Stimulated activated CD4-positive, alpha-beta T cell treated with anti-CD3 and anti-CD28 coated beads, Interleukin-1b, Interleukin-23, amount 100 ng/mL, for 4 hours (primary cell): ENCODE results near the gene RTN3.
"Not testable (repeated sequence)": the region's sequence is repeated elsewhere in the genome, so short reads cannot be mapped to it uniquely, and the experiment has no call there.

Experiments
- DNase-seq, 2 donors: peaks; one replicate each; pipeline ENCODE4 v3.0.0-alpha.2; 2020; ENCODE audit warnings: low read depth in 2 of 2

RTN3 gene, protein sequence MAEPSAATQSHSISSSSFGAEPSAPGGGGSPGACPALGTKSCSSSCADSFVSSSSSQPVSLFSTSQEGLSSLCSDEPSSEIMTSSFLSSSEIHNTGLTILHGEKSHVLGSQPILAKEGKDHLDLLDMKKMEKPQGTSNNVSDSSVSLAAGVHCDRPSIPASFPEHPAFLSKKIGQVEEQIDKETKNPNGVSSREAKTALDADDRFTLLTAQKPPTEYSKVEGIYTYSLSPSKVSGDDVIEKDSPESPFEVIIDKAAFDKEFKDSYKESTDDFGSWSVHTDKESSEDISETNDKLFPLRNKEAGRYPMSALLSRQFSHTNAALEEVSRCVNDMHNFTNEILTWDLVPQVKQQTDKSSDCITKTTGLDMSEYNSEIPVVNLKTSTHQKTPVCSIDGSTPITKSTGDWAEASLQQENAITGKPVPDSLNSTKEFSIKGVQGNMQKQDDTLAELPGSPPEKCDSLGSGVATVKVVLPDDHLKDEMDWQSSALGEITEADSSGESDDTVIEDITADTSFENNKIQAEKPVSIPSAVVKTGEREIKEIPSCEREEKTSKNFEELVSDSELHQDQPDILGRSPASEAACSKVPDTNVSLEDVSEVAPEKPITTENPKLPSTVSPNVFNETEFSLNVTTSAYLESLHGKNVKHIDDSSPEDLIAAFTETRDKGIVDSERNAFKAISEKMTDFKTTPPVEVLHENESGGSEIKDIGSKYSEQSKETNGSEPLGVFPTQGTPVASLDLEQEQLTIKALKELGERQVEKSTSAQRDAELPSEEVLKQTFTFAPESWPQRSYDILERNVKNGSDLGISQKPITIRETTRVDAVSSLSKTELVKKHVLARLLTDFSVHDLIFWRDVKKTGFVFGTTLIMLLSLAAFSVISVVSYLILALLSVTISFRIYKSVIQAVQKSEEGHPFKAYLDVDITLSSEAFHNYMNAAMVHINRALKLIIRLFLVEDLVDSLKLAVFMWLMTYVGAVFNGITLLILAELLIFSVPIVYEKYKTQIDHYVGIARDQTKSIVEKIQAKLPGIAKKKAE

DNA sequence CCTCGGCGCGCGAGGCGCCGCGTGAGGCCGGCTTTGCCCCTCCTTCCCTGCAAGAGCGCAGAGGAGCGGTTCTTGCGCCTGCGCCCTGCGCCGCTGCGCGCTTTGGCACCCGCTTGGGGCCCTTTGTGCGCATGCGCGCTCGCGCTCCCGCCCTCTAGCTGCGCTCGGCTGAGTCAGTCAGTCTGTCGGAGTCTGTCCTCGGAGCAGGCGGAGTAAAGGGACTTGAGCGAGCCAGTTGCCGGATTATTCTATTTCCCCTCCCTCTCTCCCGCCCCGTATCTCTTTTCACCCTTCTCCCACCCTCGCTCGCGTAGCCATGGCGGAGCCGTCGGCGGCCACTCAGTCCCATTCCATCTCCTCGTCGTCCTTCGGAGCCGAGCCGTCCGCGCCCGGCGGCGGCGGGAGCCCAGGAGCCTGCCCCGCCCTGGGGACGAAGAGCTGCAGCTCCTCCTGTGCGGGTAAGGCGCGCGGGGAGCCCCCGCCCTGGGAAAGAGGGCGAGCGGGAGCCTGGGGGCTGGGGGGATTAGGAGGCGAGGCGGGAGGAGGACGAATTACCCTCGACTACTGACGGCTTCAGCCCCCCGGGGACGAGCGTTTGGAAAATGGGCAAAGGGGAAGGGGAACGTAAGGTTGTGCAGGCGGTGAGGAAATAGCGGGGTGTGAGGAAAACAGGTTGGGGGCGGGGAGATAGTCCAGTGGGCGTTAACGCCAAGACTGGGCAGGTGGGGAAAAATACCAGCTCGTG is at the start of gene RTN3:
Gene RTN3 (plus strand): TSS at position 180 of the 745 bp plus-strand sequence. CDS start 137 bp downstream, at position 317.
- peak; percentile 98 for DNase-seq

DNA sequence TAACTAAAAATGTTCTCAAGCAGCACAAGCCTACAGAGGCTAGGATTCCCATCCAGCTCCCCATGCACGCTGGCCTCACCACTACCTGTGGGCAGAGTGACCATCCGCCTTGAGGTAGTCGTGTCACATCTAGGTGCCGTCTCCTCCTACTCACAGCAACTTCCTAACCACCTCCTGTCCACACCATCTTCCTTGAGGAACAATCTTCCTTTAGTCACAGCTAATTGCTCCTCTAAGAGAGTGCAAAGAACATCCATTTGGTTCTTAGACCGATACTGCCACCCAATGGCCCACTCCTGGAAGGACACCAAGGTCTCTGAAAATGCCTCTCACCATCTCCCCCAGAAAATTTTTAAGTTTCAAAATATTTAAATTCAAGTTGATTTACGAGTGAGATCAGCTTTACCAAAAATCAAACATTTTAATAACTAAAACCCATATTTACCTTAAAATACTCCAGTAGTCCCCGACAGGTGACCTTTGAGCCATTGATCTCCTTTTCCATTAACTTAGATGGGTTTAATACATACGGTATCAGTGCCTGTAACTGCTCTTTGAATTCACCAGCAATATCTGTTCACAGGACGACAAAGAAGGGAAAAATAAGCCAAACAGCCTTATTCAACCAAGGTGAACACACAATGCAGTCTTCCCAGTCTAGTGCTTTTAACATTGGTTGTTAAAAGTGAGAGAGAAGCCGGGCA is 45.4 kb upstream of the RTN3 start:
- peak; percentile 41 to 60 for DNase-seq

DNA sequence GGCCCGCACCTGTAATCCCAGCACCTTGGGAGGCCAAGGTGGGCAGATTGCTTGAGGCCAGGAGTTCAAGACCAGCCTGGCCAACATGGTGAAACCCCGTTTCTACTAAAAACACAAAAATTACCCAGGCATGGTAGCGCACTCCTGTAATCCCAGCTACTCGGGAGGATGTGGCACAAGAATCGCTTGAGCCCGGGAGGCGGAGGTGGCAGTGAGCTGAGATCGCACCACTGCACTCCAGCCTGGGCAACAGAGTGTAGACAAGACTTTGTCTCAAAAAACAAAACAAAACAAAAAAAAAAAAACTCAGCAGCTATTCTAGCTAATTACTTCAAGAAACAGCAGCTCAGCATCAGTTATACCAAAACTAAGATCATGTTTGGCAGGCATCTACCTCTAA is 42.9 kb upstream of the RTN3 start:
- not testable (repeated sequence) for DNase-seq

DNA sequence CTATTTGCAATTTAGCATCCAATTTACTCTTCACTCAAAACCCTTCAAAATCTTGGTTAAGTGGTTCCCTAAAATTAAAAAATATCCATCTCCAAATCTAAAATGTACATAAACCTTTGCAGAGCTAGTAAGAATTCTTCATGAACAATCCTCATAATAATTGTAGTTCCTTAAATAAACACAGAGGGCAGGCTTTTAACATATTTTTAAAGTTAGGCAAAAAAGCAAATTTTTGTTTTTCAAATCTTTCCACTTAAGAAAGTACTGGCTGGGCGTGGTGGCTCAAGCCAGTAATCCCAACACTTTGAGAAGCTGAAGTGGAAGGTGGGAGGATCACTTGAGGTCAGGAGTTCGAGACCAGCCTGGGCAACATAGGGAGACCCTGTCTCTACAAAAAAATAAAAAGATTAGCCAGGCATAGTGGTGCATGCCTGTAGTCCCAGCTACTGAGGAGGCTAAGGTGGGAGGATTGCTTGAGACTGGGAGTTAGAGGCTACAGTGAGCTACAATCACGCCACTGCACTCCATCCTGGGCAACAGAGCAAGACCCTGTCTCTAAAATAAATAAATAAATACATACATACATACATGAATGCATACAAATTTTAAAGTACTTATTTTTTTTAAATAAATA is 42.0 kb upstream of the RTN3 start:
- no peak for DNase-seq

DNA sequence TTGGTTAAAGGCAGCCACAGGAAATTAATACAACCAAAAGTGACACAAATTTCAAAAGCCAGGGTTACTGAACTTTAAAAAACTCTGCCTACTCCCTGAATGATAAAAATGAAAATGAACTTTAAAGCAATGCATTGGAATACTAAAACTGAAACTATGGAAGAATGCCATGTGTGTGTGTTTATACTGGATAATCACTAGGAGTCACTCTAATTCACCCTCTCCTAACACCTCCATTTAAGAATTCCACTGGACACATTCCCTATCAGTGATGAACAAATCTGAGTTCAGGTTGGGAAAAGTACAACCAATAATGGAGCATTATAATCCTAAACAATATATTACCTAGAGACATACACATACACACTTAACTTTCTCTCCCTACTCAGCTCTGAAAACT is 39.6 kb upstream of the RTN3 start:
- no peak for DNase-seq

DNA sequence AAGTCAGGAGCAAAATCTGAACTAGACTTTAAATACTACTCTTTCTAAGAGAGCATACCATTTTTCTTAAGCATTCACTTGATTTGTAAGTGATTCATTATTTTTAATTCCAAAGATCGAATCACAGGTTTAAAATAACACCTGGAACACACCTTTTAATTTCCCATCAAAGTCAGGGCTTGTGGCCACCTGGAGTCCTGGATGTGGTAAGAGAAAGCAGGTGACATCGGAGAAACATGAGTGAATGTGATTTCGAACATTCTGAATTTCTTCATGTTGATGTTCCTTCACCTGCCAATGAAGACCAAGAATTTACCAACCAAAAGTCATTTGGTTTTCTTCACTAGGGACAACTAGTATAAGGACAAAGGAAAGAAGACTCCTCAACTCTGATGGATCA is 38.1 kb upstream of the RTN3 start:
- DNase-seq: no peak

DNA sequence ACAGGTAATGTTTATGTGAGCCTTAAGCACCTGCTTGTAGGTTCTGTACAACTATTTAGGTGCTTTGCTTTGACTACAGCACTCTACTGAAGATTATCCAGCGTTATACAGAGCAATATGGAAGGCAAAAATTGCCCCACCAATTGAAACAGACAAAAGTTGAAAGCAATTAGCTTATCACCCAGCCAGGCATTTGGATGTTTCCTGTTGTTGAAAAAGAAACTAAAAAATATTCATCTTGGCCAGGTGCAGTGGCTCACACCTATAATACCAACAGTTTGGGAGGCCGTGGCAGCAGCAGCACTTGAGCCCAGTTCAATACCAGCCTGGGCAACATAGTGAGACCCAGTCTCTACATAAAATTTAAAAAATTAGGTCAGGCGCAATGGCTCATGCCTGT is 28.6 kb upstream of the RTN3 start:
- DNase-seq: no peak

DNA sequence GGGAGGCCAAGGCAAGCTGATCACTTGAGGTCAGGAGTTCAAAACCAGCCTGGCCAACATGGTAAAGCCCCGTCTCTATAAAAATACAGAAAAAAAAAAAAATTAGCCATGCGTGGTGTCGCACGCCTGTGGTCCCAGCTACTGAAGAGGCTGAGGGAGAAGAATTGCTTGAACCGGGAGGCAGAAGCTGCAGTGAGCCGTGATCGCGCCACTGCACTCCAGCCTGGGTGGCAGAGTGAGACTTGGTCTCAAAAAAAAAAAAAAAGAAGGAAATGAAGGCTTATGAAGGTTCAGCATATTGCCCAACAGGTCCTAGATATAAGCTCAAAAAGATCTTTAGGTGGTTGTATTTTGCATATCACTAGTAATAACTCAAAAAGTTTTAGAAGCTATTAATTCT is 20.3 kb upstream of the RTN3 start:
- no peak for DNase-seq

DNA sequence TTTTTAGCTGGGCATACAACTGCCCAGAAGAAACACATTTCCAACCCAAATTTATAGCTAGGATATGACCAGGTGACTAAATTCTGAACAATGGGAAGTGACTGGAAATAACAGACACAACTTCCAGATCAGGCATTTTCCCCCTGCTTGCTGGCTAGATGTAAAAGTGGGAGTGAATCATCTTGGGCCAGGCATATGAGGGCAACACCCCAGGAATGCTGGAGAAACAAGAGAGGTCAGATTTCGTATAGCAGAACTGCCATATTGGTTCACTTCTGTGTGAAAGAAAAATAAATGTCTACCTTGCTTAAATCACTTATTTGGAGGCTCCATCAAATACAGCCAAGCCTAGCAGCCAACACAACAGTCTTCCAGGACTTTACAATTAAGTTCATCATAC is 17.5 kb upstream of the RTN3 start:
- DNase-seq: no peak

DNA sequence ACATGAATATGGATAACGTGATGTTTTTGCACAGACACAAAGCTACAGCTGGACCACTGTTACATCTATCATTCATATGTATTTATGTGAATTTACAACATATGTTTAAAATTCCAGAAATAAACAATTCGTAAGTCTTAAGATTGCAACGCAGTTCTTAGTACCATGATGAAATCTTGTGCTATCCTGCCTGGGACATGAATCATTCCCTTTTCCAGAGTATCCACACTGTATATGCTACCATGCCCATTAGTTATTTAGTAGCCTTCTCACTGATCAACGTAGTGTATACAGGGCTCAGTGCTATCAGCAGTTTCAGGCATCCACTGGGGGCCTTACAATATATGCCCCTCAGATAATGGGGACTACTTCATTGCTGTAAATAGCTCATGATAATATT is 14.4 kb upstream of the RTN3 start:
- no peak for DNase-seq

DNA sequence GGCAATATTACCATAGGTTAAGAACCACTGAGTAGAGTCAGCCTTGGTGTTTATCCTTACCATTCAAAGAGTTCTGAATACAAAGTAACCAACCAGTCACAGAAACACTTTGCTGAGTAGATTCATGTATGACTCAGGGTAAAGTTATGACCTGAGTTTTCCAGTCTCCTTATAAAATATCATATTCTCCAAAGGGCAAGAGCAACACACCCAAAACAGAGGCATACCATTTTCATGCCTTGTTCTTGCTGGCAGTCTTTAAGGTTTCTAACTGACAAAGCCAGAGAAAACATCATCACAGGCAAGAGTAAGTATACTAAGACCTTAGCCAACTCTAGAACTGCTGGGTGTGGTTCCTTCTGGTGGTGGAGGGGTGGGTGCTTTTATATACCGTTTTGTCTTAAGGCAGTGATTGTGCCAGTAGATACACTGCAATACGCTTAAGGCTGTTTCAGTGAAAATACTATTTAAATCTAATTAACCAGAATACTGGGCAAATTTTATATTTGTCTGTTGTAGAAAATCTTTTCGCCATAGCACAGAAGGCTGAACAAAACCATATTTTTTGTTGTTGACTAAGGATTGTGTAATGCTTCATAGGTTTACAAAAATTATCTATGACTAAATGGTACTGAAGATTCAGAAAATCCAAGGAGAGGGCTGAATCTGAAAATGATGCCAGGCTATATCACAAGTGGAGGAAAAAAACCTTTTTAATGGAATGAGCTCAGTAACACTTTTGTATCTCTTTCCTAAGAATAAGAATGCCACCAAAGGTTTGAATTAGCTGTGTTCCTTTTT is 13.1 kb upstream of the RTN3 start:
- no peak for DNase-seq

DNA sequence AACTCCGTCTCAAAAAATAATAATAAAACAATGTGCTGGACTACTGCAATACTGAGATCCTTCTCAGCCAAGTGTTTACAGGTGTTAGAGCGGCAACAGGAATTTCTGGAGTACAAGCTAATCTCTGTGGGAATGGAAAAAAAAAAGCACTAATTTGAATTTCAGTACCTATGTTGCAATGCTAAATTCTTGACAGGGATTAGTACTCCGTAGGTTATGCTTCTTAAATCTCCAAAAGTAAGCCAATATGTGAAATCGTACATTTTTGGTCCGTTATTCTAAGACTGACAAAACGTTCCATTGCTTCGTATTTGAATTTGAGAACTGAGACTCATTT is 11.2 kb upstream of the RTN3 start:
- DNase-seq: no peak

DNA sequence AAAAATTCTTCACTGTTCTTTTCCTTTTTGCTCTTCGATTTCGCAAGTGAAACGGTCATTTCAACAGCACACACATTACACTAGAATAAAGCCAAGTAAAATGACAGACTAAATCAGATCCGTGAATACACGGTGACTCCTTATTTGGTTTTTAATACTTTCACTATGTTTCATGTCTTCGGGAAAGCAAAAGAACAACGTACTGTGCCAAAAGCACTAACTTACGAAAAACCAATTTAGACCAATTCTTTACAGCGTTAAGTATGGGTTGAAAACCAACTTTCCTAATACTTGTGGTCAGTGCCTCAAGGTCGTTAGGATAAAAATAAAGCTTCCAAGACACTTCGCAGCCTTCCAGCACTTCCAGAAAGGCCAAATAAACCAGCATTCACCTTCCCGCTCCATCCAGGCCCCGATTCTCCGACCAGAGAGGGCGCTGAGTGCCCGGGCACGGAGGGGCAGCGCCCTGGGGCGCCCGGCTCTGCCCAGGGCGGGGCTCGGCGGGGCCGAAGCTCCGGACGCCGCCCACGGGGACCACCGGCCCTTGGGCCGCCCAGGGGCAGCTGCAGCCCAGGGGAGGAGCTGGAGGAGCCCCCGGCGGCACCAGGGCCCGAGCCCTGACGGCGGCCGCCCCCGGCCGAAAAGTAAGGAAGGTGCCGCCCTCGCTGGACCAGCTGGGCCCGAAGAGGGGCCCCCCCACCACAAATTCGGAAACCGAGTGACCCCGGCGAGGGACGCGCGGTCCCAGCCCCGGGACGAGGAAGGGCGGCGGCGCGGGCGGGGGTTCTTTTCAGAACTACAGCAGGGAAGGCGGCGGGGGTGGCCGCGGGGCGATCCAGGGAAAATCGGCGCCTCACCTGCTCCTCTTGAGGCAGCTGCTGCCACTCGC is 10.6 kb upstream of the RTN3 start:
- no peak for DNase-seq

DNA sequence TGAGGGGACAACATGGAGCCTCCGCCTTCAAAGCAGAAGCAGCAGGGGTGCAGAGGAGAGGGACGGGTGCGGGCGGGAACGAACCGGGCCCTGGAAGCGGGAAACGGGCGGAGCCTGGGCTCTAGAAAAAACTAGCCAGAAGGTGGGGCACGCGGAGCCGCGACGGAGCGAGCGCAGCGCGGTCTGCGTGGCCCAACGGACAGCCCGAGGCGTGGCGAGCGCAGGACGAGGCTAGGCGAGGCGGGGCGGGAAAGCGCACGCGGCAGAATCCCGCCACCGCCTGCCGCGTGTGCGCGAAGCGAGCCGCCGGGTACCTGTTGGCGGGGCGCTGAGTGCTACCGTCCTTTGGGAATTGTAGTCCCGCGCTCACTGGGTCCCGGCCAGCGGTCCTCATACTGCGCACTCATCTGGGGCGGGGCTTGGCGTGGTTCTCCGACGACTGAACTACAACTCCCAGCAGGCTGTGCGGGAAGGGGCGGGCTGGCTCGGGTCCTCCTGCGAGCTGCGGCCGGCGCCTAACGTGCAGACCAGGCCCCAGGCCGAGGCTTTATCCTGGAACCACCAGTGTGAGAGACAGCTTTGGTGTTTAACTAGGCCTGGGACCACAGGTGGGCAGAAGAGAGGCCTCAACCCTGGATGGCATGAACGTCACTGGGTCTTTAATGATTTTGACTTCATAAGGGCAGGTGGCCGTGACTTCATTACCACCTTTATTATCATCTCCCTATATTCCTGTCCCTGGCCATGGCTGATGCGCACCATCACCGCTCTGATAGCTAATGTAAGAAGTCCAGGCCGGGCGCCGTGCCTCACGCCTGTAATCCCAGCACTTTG is 9.8 kb upstream of the RTN3 start, which contains the start of gene ATL3:
Gene ATL3 (minus strand): TSS at position 55 of the 834 bp plus-strand sequence. CDS start 41 bp downstream, at position 14.
- peak; percentile 95 for DNase-seq

DNA sequence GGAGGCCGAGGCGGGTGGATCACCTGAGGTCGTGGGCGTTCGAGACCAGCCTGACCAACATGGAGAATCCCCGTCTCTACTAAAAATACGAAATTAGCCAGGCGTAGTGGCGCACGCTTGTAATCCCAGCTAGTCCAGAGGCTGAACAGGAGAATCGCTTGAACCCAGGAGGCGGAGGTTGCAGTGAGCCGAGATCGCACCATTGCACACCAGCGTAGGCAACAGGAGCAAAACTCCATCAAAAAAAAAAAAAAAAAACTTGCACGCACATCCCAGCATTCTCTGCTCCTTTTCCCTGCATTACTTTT is 9.2 kb upstream of the RTN3 start:
- DNase-seq: no peak

DNA sequence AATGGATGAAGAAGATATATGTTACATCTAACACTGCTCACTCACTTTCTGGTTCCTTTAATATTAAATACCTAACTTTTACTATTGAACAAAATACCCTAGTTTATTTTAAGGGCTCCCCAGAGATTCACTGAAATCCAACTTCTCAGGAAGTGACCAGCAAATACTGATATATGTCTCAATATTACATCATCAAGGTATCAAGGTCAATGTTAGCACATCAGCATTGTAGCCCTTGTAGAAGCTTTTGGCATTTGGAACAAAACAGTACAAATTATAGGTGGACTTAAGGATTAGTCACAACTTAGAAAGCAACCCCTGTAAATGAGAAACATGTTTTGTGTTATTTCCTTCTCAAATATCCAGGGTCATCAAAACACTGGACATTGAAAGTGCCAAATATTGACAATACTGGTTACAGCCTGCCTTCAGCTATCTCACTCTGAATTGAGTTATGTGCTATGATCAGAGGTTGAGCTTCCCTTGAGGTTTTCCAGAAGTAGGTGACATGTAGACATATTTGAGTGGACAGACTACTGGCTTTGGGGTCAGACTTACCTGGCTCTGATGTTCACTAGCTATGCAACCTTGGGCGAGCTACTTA is 8.3 kb upstream of the RTN3 start:
- DNase-seq: no peak

DNA sequence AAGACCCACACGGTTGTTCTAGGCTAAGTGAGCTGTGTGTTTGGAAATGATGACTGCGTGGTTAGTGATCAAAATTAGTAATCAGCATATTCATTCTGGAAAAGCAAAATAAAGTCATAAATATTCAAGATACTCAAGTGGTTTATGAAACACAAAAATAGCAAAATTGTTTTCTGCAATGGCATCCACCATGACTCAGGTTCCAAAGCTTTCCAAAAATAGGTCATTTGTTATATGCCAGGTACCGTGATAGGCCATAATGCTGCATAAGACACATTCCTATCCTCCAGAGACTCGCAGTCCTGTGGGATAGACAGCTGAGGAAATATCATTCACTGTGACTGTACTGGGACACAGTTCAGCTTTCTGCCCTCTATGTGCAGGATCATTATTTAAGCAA is 7.7 kb upstream of the RTN3 start:
- DNase-seq: no peak

DNA sequence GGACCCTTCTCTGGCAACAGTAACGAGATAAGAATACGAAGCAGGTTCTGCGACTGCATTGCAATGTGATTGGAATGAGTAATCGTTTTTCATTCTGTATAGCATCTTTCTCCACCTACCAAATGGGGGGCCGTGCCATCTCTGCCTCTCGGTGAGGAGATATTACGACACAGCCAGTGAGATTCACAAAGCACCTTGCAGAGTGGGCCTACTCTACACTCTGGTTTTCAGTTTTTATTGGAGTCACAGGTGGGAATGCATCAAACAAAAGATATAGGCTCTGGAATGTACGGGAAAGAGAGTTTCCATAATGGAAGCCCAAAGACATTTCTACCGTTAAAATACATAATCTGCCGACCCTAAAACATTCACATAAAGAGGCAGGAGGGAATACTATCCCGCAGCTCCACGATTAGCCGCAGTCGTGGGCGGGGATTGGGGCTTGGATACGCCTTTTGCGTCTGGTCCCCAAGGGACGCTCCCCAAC is 423 bp upstream of the RTN3 start:
- peak in 1 of 2 donors; percentile 17 for DNase-seq
